ENCODE results near the gene MGMT. TPM values are rescaled to one million over a fixed set of nuclear protein-coding genes. Genes with fewer than 3 reads are reported as not detected.

The MGMT gene
- total RNA-seq, 8 experiments from 2014 or later = 11.4 to 25.8 (median 18.2) TPM

DNA sequence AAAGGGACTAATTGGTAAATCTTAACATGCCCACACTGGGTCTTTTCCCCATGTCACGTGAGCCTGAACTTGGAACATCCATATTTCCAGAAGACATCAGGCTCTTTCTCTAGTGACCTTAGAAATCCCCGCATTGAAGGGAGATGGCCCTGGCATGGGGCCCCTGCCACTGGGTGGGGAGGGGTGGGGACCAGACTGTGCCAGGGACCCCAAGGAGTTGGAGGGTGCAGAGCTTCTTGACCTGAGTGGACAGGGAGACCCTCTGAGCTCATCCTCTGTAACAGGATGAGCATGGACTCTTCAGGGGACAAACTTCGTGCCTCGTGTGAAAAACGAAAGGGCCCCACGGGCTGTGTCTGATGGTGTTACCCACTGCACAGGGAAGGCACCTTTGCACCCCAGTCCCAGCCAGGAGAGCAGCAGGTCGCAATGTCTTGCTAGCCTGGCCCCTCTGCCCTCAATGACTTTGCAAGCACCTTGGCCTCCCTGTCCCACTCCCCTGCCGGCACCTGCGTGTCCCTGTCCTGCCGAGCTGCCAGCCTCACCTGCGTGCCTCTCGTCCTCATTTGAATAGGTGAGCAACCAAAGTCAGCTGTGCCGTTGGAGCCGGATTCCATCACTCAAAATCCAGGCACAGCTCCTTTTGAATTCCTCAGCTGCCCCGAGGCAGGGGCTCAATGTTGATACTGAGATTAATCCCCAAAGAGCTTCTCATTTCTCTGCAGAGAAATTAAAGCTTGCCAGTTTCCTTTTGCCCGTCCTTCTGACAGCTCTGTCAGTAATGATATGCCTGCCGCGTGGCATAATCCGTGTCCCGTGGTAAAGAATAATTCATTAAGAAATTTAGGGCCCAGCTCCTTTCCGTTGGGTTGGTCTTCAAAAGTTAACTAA is 262.1 kb downstream of the MGMT start:
- WGBS, 10 experiments = 73 to 100% (median 93%) methylated on average over 1 to 15 of the region's 21 CpGs; no CpG with 5 or more reads in 1 of the 10 experiments

GRCh38 chr10:129730272-129730992 is 263.4 kb downstream of the MGMT start:
- in situ Hi-C loops (cut with MboI; ENCODE audit: low pct_unique_long_range_greater_than_20kb in 2 of 9, low sequenced_read_pairs in 9 of 9, unreplicated experiment in 9 of 9) = no loop called here
- peaks cover 8 to 13% of the 10 kb centered on the region in 2 donors for H3K4me1 ChIP-seq (replicated peaks in 1 of 2)
- H3K4me3 ChIP-seq = no peak overlapping the region
- H3K27ac ChIP-seq = no peak overlapping the region
- peak in 1 of 8 experiments; percentile 44 for ATAC-seq (replicated peaks in 6 of 8)
- 54 to 100% (median 70%) methylated on average over 1 to 11 of the region's 12 CpGs; no CpG with 5 or more reads in 3 of the 10 experiments for WGBS, 10 experiments

More for the DNA sequence above, 262.1 kb downstream of the MGMT start:
- Histone ChIP-seq H3K27ac (no peak overlapping the region), H3K4me3 (no peak overlapping the region), H3K4me1 (replicated peaks in 1 of 2) (peaks cover 8 to 13% of the 10 kb centered on the region in 2 donors)
- no peak for ATAC-seq (replicated peaks in 6 of 8)
- in situ Hi-C loops (cut with MboI; ENCODE audit: low pct_unique_long_range_greater_than_20kb in 2 of 9, low sequenced_read_pairs in 9 of 9, unreplicated experiment in 9 of 9) = no loop called here

GRCh38 chr10:129730993-129731325 is 263.9 kb downstream of the MGMT start:
- H3K4me3 ChIP-seq = no peak overlapping the region
- no peak for ATAC-seq (replicated peaks in 6 of 8)
- WGBS, 10 experiments = 16 to 100% (median 85%) methylated on average over 1 to 8 of the region's 10 CpGs; no CpG with 5 or more reads in 1 of the 10 experiments
- peaks cover 8 to 13% of the 10 kb centered on the region in 2 donors for H3K4me1 ChIP-seq (replicated peaks in 1 of 2)
- H3K27ac ChIP-seq = no peak overlapping the region
- in situ Hi-C loops (cut with MboI; ENCODE audit: low pct_unique_long_range_greater_than_20kb in 2 of 9, low sequenced_read_pairs in 9 of 9, unreplicated experiment in 9 of 9) = no loop called here

DNA sequence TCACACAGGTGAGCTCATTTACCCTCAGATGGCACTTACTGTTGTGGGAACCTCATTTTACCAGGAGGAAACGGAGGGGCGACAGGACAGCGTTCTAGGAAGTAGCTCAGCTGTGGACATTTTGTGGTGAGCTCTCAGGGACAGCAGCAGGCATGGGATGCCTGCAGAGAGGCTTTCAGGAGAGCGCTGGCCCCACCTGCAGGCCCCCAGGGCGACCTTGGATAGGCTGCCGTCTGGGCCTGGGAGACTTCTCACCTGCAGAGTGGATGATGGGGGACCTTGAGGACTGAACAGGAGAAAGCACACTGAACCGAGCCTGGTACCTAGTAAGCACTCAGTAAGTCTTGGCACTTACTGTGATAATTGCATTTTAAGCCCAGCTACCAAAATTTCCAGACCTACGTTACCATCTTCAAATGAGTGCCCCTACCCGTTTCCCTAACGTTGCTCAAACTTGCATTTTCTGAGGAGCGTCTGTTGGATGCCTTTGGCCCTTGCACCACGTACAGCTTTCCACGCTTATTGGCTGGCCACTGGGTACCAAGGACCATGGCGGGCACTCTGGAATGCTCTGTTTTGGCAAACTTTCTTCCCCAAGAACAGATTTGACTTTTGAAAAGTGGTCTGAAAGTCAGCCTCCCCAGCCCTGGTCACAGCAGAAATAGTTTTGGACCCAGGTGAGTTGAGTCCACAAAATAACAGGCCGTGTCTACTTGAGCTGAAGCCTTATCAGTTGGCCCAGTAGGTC is 273.7 kb downstream of the MGMT start:
- Histone ChIP-seq H3K4me3 (no peak overlapping the region), H3K27ac (no peak overlapping the region), H3K4me1 (replicated peaks in 1 of 2) (no peaks in the 10 kb centered on the region)
- ATAC-seq (replicated peaks in 6 of 8) = no peak
- WGBS, 10 experiments = 80 to 93% (median 86%) methylated on average over 3 to 9 of the region's 15 CpGs; no CpG with 5 or more reads in 2 of the 10 experiments
- in situ Hi-C loops (cut with MboI; ENCODE audit: low pct_unique_long_range_greater_than_20kb in 2 of 9, low sequenced_read_pairs in 9 of 9, unreplicated experiment in 9 of 9) = no loop called here

GRCh38 chr10:129741280-129741977 is 274.4 kb downstream of the MGMT start:
- H3K27ac ChIP-seq = no peak overlapping the region
- H3K4me1 ChIP-seq (replicated peaks in 1 of 2) = no peaks in the 10 kb centered on the region
- no peak overlapping the region for H3K4me3 ChIP-seq
- in situ Hi-C loops (cut with MboI; ENCODE audit: low pct_unique_long_range_greater_than_20kb in 2 of 9, low sequenced_read_pairs in 9 of 9, unreplicated experiment in 9 of 9) = no loop called here
- ATAC-seq (replicated peaks in 6 of 8) = no peak
- 70 to 93% (median 79%) methylated on average over 2 to 4 of the region's 19 CpGs; no CpG with 5 or more reads in 4 of the 10 experiments for WGBS, 10 experiments

DNA sequence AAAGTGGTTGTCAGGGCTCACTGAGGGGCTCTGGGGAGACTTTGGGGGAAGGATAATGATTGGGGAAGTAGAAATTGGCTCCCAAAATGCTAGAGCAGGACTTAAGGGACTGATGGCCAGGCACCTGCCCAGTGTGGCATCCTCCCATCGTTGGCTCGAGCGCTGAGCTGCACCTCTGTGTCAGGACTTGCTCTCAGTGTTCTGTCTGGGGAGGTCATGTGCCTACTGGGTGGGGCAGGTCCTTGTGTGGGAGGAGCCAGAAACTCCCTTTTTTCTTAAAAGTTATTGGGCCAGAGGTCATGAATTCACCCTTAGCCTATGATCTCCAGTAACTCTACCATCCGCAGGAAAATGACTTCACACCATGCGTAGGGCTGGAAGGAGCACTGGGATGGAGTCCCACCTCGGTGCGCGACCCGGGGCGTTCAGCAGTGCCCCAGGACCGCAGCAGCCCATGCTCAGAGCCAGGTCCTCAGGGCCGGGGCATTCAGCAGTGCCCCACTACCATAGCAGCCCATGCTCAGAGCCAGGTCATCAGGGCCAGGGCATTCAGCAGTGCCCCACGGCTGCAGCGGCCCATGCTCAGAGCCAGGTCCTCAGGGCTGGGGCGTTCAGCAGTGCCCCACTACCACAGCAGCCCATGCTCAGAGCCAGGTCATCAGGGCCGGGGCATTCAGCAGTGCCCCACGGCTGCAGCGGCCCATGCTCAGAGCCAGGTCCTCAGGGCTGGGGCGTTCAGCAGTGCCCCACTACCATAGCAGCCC is 275.1 kb downstream of the MGMT start:
- Histone ChIP-seq H3K27ac (no peak overlapping the region), H3K4me1 (replicated peaks in 1 of 2) (no peaks in the 10 kb centered on the region), H3K4me3 (no peak overlapping the region)
- 84% methylated on average over 7 of the region's 19 CpGs; no CpG with 5 or more reads in 9 of the 10 experiments for WGBS, 10 experiments
- in situ Hi-C loops (cut with MboI; ENCODE audit: low pct_unique_long_range_greater_than_20kb in 2 of 9, low sequenced_read_pairs in 9 of 9, unreplicated experiment in 9 of 9) = no loop called here
- ATAC-seq (replicated peaks in 6 of 8) = no peak

- no peak for ATAC-seq (replicated peaks in 6 of 8)
- Histone ChIP-seq H3K4me3 (no peak overlapping the region), H3K4me1 (replicated peaks in 1 of 2) (no peaks in the 10 kb centered on the region), H3K27ac (no peak overlapping the region)
- 80 to 96% (median 93%) methylated on average over 2 to 12 of the region's 30 CpGs; no CpG with 5 or more reads in 6 of the 10 experiments for whole genome bisulfite sequencing, 10 experiments
- in situ Hi-C loops (cut with MboI; ENCODE audit: low pct_unique_long_range_greater_than_20kb in 2 of 9, low sequenced_read_pairs in 9 of 9, unreplicated experiment in 9 of 9) = no loop called here
Observed at GRCh38 chr10:129742742-129743550, 275.9 kb downstream of the MGMT start.

DNA sequence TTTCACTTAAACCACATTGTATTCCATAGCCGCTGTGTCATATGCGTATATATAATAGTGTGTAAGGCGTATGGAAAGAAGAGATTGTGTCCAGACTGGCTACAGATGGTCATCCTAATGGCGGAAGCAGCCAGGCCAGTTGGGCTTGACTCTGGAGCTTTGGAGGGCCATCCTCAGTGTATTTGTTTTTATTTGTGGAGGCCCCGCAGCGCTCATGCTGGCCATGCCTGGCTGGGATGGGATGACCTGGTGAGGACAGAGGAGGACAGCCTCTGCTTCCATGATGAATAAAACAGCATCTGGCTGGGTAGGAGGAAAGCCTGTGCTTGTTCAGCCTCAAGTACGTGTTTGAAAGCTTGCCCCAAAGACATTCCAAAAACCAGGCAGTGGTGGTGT is 276.7 kb downstream of the MGMT start:
- no peaks in the 10 kb centered on the region for H3K4me1 ChIP-seq (replicated peaks in 1 of 2)
- no peak for ATAC-seq (replicated peaks in 6 of 8)
- in situ Hi-C loops (cut with MboI; ENCODE audit: low pct_unique_long_range_greater_than_20kb in 2 of 9, low sequenced_read_pairs in 9 of 9, unreplicated experiment in 9 of 9) = no loop called here
- H3K4me3 ChIP-seq = no peak overlapping the region
- H3K27ac ChIP-seq = no peak overlapping the region
- WGBS, 10 experiments = 79 to 100% (median 93%) methylated on average over 1 to 7 of the region's 7 CpGs; no CpG with 5 or more reads in 2 of the 10 experiments

GRCh38 chr10:129744134-129745111 is 277.4 kb downstream of the MGMT start:
- H3K4me1 ChIP-seq (replicated peaks in 1 of 2) = no peaks in the 10 kb centered on the region
- WGBS, 10 experiments = 75 to 100% (median 94%) methylated on average over 2 to 9 of the region's 22 CpGs; no CpG with 5 or more reads in 4 of the 10 experiments
- H3K27ac ChIP-seq = no peak overlapping the region
- H3K4me3 ChIP-seq = no peak overlapping the region
- in situ Hi-C loops (cut with MboI; ENCODE audit: low pct_unique_long_range_greater_than_20kb in 2 of 9, low sequenced_read_pairs in 9 of 9, unreplicated experiment in 9 of 9) = no loop called here
- no peak for ATAC-seq (replicated peaks in 6 of 8)

GRCh38 chr10:129745186-129745750 is 278.2 kb downstream of the MGMT start:
- in situ Hi-C loops (cut with MboI; ENCODE audit: low pct_unique_long_range_greater_than_20kb in 2 of 9, low sequenced_read_pairs in 9 of 9, unreplicated experiment in 9 of 9) = no loop called here
- Histone ChIP-seq H3K4me1 (replicated peaks in 1 of 2) (no peaks in the 10 kb centered on the region), H3K4me3 (no peak overlapping the region), H3K27ac (no peak overlapping the region)
- WGBS, 10 experiments = 81 to 100% (median 95%) methylated on average over 2 to 6 of the region's 13 CpGs
- ATAC-seq (replicated peaks in 6 of 8) = no peak
